HG03565 (cell line): ENCODE measurements around the gene NFATC2.

ENCODE experiments used
- ATAC-seq: cut with Tn5 transposase; IDR thresholded peaks from one replicate; pipeline ENCODE4 v1.9.1; 2021; ENCODE audit warnings: mild to moderate bottlenecking, moderate library complexity; ENCODE audit not compliant: unreplicated experiment

Gene NFATC2

GRCh38 chr20:51339721-51340450, 202.6 kb downstream of the NFATC2 start:
- no peak for ATAC-seq

DNA sequence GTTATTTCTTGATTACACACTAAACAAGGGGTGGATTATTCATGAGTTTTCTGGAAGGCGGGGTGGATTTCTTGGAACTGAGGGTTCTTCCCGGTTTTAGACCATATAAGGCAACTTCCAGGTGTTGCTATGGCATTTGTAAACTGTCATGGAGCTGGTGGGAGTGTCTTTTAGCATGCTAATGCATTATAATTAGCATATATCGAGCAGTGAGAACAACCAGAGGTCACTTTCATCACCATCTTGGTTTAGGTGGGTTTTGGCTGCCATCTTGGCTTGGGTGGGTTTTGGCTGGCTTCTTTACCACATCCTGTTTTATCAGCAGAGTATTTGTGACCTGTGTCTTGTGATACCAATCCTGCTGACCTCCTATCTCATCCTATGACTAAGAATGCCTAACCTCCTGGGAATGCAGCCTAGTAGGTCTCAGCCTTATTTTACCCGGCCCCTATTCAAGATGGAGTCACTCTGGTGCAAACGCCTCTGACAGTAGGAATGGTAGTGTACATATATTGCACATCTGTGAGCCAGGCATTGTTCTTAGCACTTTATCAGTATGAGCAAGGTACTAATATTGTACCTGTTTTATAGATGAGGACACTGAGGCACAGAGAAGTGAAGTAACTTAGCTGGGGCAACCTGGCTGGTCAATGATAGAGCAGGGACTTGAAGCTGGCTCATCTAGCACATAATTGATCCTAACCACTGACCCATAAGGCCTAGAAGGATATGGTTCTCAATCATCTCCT, 203.7 kb downstream of the NFATC2 start:
- ATAC-seq, result no peak

DNA sequence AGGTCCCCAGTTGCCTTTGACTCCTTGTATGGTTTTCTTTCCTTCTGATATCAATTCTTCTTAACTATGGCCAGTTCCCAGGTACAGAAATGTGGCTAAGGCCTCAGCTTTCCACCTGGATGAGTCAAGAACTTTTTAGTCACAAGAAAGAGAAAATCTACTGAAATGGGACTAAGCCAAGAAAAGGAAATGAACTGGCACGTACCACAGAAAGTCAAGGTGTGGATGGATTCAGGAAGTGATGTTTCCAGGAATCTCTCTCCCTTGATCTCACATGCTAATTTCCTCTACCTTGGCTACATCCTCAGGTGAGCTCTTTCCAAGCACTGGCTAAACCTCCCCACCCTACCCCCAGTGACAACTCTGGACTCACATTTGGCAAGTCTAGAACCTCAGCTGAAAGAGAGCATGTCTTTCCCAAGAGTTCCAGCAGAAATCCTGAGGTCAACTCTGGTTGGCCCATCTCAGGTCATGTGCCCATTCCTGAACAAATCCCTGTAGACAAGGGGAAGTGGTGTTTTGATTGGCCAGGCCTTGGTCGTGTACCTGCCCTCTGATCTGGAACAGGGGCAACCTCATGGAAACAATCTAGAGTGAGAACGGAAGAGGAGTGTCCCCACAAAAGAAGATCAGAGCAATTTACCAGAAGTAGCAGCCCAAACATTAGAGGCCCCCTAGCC, 205.3 kb downstream of the NFATC2 start:
- no peak for ATAC-seq
